Skin of body (tissue), 2 donors: ENCODE results near the gene ERVW-1. TPM values are rescaled to one million over a fixed set of nuclear protein-coding genes. Genes with fewer than 3 reads are reported as not detected.
"Not testable (repeated sequence)": the region's sequence is repeated elsewhere in the genome, so short reads cannot be mapped to it uniquely, and the experiment has no call there.

ENCODE experiments used
- DNase-seq: peaks from one replicate; lab custom pipeline; 2025; lab: John Stamatoyannopoulos, UW
- total RNA-seq: library from RNA; depleted of rRNA; stranded (reverse); fragments of >200 nt; gene quantifications from one replicate; pipeline ENCODE4 v1.2.3, GENCODE V29; 2014

The ERVW-1 gene
- total RNA-seq, 1 donor from 2014 or later: 0.20 TPM

- not testable (repeated sequence) for DNase-seq
Measured at GRCh38 chr7:92475261-92475770, 2.4 kb downstream of the ERVW-1 start.

DNA sequence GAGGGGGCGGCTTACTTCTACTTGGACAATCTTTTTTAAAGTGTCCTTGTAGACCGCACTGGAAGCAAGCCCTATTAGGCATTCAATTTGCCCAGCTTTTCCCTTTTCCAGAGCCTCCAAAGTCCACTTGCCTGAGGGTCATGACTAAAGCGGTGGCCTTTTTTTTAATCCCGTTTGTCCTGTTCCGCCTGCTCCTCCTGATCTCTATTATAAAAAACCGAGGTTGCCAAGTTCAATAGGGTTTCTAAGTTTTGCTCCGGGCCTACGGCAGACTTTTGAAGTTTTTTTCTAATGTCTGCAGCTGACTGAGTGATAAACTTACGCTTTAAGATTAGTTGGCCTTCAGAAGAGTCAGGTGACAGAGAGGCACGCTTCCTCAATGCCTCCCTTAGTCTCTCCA lies 3.8 kb downstream of the ERVW-1 start:
- DNase-seq: not testable (repeated sequence)

DNA sequence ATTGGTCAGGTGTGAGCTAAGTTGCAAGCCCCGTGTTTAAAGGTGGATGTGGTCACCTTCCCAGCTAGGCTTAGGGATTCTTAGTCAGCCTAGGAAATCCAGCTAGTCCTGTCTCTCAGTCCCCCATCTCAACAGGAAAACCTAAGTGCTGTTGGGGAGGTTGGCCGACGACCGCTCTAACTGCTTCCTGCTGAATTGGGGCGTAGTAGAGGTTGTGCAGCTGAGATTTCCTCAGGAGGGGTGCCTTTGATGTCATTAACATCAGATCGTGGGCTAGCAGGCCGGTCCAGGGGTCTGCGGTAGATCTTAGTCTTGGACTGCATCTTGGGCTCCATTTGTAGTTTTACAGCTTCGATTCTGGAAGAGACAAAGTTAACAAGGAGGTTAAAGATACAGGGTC lies 9.2 kb downstream of the ERVW-1 start:
- DNase-seq: not testable (repeated sequence)

DNA sequence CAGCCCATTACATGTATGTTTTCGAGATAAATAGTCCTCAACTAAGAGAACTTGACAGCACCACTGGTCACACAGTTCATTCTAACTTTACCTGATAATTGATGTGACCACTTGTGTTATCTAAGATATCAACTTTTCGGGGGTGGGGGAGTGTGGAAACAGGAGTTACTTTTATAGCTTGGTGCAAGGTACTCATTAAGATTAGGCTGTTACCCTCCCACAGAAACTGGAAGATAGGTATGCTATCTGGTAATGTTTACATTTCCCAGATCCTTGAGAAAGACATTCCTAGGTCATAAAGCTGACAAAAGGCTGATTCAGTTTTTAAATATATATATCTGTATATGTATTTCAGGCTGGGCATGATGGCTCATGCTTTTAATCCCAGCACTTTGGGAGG lies 11.1 kb downstream of the ERVW-1 start:
- no peak for DNase-seq

GRCh38 chr7:92464515-92464914 lies 13.2 kb downstream of the ERVW-1 start:
- no peak for DNase-seq

- DNase-seq: no peak
Measured at GRCh38 chr7:92462560-92462959, 15.2 kb downstream of the ERVW-1 start.

GRCh38 chr7:92461027-92462003 lies 16.4 kb downstream of the ERVW-1 start:
- DNase-seq: no peak

DNA sequence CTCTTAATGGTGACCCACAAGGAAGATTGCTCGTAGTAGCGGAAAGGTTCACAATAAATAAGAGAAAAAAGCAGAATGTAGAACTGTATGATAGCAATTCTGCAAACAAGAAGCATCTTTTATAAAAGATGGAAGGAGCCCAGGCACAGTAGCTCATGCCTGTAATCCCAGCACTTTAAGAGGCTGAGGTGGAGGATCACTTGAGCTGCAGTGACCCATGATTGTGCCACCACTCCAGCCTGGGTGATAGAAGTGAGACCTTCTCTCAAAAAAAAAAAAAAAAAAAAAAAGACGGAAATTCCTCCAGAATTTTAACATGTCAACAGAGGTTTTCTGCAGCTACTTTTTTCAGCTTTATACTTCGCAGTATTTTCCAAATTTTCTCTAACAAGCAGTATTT lies 17.2 kb downstream of the ERVW-1 start:
- DNase-seq: no peak

GRCh38 chr7:92460109-92460508 lies 17.6 kb downstream of the ERVW-1 start:
- no peak for DNase-seq

DNA sequence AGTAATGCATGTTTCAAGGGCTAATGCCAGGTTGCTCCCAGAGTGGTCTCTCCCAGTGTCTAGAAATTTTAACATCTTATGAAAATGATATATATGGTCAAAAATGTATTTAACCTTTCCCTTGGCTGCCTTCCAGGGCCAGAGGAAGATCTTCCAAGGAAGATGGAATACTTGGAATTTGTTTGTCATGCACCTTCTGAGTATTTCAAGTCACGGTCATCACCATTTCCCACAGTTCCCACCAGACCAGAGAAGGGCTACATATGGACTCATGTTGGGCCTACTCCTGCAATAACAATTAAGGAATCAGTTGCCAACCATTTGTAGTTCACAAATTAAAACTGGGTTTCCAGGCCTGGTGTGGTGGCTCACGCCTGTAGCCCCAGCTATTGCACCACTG lies 21.5 kb downstream of the ERVW-1 start:
- no peak for DNase-seq

- DNase-seq: no peak
Measured at GRCh38 chr7:92451645-92452044, 26.1 kb downstream of the ERVW-1 start.

GRCh38 chr7:92448205-92448747 lies 29.5 kb downstream of the ERVW-1 start:
- peak; percentile 22 for DNase-seq

GRCh38 chr7:92447345-92448204 lies 30.2 kb downstream of the ERVW-1 start, which contains the start of gene GATAD1:
TSS of gene GATAD1 (plus strand) at chr7:92447482. CDS start at chr7:92447730, 248 bp downstream.
- peak; percentile 83 for DNase-seq

GRCh38 chr7:92446869-92447344 lies 30.8 kb downstream of the ERVW-1 start:
- DNase-seq: no peak

GRCh38 chr7:92442720-92443119 lies 35.0 kb downstream of the ERVW-1 start:
- not testable (repeated sequence) for DNase-seq

GRCh38 chr7:92437956-92438491 lies 39.7 kb downstream of the ERVW-1 start:
- DNase-seq: no peak

DNA sequence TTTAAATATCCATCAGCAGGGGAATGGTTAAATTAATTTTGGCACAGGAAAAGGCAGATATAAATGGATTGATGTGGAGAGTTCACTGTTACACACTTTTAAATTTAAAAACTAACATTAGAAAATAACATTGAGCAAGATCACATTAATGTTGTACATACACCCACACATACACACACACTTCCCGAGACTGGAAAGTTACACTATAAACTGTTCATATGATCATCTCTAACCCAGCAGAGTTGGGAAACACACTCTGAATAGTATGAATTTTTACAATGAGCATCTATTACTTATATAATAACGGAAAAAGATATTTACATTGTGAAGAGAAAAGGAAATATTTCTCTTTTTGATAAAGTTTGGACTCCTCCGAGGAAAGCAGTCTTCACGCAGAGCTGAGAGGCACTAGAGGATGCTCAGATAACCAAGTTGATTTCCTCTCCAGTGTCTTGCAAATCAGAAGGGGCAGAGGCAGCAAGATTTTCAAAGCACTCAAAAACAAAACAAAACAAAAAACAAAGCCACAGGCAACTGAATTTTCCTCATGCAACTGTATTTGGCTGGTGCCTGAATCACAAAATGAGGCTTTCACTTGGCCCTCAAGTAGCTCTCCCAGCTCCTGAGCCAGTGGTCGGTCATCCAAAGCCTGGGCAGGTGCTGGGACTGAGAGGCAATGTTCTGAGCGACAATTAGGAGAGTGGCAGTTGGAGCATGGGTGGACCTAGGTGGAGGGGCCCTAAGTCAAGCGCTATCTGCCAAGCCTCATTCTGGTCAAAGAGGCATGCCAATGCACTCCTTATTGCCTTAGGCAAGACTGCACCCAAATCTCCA lies 40.9 kb downstream of the ERVW-1 start:
- no peak for DNase-seq

GRCh38 chr7:92435542-92435941 lies 42.2 kb downstream of the ERVW-1 start:
- DNase-seq: no peak

DNA sequence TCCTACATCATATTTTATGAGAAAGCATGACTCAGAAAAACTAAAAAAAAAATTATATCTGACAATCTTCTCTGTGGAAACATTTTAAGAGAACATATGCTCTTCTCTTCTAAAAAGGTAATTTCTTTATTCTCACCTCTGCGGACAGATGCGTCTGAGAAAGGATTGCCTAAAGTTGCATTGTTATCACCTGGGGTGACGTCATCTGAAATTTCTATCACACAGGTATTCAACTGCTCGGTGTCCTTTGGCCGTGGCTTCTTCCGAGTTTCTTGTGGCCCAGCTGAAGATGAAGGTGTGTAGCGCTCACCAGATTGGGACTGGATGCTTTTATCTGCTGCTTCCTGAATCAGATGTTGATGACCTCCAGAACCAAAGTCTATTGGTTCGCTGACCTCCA lies 44.7 kb downstream of the ERVW-1 start:
- DNase-seq: no peak

DNA sequence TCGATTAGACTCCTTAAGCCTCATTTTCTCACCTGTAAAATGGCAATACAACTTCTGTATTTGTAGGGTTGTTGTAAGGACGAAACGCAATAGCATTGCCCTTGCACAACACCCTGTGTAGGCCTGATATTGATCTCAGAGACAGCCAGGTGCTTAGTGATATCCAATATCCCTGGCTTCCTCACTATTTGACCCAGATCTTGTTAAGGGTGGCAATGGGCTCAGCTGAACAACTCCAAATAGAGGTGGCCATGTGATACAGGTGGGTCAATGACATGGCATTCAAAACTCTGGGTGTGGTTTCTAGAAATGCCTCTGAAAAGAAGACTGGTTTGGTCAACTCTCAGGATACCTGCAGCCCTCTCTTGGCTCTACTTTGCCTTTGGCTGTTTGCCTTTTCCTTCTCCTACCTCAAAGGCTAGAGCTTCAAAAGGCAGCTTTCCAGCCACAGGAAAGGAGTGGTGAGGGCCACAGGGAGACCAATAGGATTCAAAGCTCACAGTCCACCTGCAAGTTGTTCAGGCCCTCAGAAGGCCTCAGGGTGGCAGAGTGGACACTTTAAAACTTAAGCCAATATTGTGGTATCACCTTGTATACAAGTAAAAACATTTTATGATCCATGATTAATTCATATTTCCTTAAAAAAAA lies 45.3 kb downstream of the ERVW-1 start:
- DNase-seq: no peak
